LNCaP clone FGC (cell line): Measurements from ENCODE around the gene CXCL5.

Experiments used
- DNase-seq: peaks from one replicate; pipeline ENCODE4 v3.0.0-alpha.2; 2011; ENCODE audit warnings: low read depth
- H3K4me3 ChIP-seq: 2 replicates; pipeline ENCODE4 v1.5.1; 2011; ENCODE audit warnings: mild to moderate bottlenecking, low read depth, low read length, control low read depth
- CTCF ChIP-seq: IDR thresholded peaks from 2 replicates; pipeline ENCODE4 v1.5.1; 2012; ENCODE audit warnings: mild to moderate bottlenecking; ENCODE audit not compliant: control insufficient read depth, insufficient read depth; ENCODE audit errors: extremely low read depth

CXCL5 gene

DNA sequence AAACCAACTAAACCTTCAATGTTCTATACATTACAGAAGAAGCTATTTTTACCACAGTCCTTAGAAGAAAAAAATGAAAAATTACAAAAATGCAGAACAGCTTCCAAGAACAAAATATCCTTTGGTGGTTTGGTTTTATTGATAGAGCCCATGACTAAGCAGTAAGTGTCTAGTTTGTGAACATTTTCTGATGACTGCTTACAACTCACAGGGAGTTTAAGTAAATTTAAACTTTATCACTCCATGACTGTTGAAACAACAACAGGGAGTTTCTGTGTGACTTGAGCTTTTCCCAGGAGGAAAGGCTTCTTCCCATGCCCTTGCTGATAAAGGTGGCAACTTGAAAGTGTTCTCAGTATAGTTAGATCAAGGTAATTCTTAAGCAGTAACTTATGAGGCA lies 19.6 kb downstream of the CXCL5 start:
- DNase-seq = no peak
- no peak for TF ChIP-seq CTCF
- no peak overlapping the region for H3K4me3 ChIP-seq

DNA sequence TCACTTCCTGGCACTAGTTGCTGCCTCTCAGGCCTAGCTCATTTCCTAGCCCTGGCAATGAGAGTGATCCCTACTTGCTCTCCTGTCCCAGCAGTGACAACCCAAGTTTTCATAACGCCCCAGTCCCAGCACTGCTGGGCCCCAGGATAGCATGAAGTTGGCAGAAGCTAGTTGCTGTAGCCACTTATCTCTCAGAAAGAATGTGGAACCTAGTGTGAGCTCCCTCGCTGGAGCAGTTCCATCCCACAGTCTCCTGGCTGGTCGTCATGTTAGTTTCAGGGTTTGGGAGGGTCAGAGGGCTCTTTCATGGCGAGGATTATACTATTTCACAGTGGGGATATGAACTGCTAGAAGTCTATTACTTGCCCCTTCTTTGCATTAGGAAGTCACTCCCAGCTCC lies 21.8 kb downstream of the CXCL5 start:
- no peak for DNase-seq
- no peak for TF ChIP-seq CTCF
- H3K4me3 ChIP-seq = no peak overlapping the region

DNA sequence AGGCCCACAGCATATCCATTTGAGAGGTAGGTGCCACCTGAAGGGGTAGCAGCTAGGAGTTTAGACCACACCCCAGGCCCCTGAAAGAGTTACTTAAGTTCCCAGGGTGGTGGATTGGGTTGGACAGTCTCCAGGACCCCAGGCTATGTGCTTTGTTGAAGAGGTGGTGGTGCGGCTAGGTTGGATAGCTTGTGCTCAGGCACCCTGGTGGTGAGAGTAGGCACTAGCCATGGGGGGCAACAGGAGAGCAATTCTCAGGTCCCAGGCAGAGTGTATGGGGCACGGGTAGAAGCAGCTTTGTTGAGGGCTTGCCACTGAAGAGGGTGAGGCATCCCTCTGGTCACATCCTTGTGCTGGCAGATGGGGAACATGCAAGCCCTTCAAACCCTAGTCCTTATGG lies 22.3 kb downstream of the CXCL5 start:
- no peak for DNase-seq
- TF ChIP-seq CTCF = no peak
- H3K4me3 ChIP-seq = no peak overlapping the region

DNA sequence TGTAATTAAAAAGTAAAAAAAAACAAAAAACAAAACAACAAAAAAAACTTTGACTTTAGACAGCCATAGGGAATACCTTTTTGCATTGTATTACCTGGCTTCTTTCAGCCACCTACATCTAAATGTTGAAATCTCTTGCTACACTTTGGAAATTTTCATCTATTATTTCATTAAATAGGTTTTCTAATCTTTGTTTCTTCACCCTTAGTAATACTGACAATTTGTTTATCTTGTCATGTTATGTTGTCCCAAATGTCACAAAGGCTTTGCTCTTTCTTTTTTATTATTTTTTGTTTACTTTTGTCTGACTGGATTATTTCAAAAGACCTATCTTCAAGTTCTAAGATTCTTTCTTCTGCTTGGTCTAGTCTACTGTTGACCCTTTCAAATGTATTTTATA lies 24.1 kb downstream of the CXCL5 start:
- no peak overlapping the region for H3K4me3 ChIP-seq
- no peak for DNase-seq
- TF ChIP-seq CTCF = no peak

DNA sequence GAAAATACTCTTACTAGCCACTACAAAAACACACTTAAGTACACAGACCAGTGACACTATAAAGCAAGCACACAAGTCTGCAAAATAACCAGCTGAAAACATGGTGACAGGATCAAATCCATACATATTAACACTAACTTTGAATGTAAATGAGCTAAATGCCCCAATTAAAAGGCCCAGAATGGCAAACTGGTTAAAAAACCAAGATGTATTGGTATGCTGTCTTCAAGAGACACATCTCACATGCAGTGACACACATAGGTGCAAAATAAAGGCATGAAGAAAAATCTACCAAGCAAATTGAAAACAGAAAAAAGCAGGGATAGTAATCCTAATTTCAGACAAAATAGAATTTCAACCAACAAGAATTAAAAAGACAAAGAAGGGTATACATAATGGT lies 27.5 kb downstream of the CXCL5 start:
- DNase-seq = no peak
- H3K4me3 ChIP-seq = no peak overlapping the region
- TF ChIP-seq CTCF = no peak

- TF ChIP-seq CTCF = no peak
- no peak for DNase-seq
- H3K4me3 ChIP-seq = no peak overlapping the region
Measured at GRCh38 chr4:73970011-73970410, 28.5 kb downstream of the CXCL5 start.

- no peak for DNase-seq
- H3K4me3 ChIP-seq = no peak overlapping the region
- TF ChIP-seq CTCF = no peak
Measured at GRCh38 chr4:73967866-73968265, 30.6 kb downstream of the CXCL5 start.
